Activated CD4-positive, alpha-beta T cell treated with anti-CD3 and anti-CD28 coated beads, Interleukin-2, amount 50 U/mL, for 16 hours (primary cell): ENCODE data around the gene RIMS1.

ENCODE experiments used
- DNase-seq: peaks from one replicate; pipeline ENCODE4 v3.0.0-alpha.2; 2020

Gene RIMS1

DNA sequence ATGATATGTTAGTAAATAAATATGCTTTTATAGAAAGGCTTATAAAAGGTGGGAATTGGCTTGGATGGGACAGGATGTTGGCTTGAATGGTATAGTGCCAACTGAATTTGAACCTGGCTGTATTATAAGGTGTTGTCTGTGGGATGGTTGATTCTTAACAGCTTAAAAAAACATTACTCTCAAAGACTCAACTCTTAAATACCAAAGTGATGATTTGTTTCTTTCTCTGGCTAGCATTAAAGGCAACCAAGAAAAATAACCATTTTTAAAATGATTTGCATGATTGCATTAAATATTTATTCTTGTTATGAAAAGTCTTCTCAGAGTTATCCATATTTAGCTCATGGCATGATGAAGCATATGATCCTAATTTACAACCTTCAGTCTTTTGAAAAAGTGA lies 216.2 kb downstream of the RIMS1 start:
- DNase-seq: no peak

GRCh38 chr6:72111611-72112010 lies 225.3 kb downstream of the RIMS1 start:
- no peak for DNase-seq

DNA sequence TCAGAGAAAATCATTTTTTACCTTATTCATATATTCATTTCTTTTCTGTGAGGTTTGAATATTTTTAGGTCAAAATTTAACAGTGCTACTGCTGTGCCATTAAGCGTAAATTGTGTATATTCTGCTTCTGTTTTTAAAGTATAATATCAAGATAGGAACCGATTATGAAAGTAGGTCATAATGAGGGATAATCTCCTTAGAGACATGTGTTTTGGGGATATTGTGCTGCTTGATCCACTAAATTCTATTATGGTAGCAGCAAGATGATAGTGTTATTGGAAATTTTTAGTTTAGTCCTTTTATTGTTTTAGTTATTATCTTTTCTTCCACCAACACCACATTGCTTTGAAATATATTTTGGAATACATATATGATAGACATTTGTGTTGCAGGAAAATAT lies 244.0 kb downstream of the RIMS1 start:
- no peak for DNase-seq

DNA sequence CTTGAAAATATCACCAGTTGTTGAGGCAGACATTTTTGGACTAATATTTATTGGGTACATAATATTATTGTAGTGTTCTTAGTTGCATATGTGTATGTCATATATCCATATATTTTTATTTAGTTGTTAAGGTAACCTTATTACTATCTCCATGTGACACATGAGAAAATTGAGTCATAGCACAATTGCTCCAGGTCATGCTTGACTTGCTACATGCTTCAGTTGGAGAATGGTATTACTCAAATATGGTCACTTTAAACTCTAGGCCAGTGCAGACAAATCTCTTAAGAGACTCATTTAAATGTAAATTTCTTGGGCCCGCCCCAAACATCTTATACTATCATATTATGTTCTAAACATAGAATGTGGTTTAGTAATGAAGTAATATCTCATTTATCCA lies 246.1 kb downstream of the RIMS1 start:
- no peak for DNase-seq

GRCh38 chr6:72132851-72133250 lies 246.5 kb downstream of the RIMS1 start:
- no peak for DNase-seq

GRCh38 chr6:72133324-72133723 lies 247.0 kb downstream of the RIMS1 start:
- DNase-seq: no peak

DNA sequence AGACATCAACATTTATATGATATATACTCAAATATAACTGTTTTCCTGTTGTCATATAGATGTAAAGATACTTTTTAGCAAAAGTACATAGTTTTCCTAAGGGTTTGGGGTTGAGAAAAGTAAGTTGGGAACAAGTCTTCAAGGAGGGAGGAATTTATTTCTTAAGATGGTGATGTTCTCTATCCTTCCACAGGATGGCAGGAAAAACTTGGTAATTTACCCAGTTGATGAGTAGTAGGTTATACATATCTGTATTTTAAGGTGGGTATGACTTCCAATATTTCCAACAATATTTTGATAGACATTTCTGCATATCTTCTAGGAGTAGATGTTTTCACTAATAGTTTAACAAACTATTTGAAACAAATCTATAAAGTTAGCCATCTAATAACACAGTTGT lies 254.4 kb downstream of the RIMS1 start:
- DNase-seq: no peak

GRCh38 chr6:72149715-72150114 lies 263.4 kb downstream of the RIMS1 start:
- no peak for DNase-seq

GRCh38 chr6:72151742-72152141 lies 265.4 kb downstream of the RIMS1 start:
- no peak for DNase-seq

GRCh38 chr6:72175916-72176315 lies 289.6 kb downstream of the RIMS1 start:
- DNase-seq: no peak

GRCh38 chr6:72182337-72183246 lies 296.2 kb downstream of the RIMS1 start:
- DNase-seq: peak; percentile 1

GRCh38 chr6:72203983-72204382 lies 317.6 kb downstream of the RIMS1 start:
- no peak for DNase-seq

DNA sequence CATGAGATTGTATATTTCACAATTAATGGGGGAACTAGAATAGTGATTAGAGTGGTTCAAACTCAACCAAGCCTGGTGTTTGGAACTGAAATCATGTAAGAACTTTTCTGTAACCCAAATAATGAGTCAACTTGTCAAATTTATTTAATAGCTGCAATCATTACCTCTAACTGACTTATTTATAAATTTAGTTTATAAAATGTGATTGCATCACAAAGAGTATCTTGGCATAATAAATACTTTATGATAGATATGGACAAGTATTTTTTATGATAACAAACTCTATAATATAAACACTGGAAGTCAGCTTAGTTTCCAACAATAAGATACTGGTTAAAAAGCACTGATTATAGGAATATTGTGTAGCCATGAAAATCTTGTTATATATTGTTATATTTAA lies 319.1 kb downstream of the RIMS1 start:
- DNase-seq: no peak

DNA sequence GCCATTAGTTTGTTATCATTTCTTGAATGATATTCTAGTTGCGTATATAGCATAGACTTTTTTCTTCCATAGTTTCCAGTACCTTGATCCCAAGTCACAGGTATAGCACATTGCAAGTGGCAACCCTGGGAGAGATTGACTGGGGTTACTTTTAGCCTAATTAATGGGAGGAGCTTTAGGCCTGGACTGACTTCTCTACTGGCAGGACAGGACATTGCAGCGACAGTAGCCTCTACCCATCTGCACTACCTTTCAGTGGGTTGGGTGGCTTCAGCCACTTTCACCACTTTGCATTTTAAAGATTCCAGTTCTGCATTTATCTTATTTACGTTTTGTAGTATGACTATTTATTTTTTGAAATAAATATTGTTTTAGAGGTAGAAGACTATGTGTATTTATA lies 320.3 kb downstream of the RIMS1 start:
- DNase-seq: no peak

- no peak for DNase-seq
Measured at GRCh38 chr6:72212686-72213085, 326.3 kb downstream of the RIMS1 start.

DNA sequence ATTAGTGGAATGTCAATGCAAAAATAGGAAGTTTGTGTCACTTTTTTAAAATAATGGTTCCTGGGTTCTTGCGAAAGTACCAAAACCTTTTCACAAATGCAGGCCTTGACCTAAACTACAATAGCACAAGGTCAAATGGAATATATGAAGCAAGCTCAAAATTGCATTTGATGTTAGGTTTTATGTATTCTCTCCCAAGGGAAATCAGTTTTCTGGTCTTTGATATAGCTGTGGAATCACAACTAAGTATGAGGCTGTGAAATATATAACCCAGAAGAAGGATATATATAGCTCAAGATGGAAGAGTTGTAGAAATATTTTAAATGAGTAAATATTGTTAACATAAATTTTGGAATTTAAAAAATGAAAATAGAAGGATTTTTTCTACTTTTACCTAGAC lies 327.3 kb downstream of the RIMS1 start:
- no peak for DNase-seq

GRCh38 chr6:72216222-72217068 lies 330.1 kb downstream of the RIMS1 start:
- no peak for DNase-seq

DNA sequence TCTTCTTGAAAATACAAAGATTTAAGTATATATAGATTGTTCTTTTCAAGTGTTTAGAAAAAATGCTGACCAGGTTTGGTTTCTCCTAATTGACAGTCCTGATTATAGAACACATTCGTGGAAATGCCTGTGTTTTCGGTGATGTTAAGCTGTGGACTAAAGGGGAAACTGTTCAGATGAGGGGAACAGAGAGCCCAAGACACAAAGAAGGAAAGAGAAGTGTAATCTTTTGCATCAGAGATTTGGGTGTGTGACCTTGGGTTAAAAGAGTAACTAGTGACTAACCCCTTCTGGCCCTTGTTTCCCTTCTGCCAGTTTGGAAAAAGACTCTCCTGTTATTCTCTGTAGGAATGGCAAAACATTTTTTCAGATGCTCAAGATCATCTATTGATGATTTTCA lies 331.3 kb downstream of the RIMS1 start:
- no peak for DNase-seq

- no peak for DNase-seq
Measured at GRCh38 chr6:72218125-72218524, 331.8 kb downstream of the RIMS1 start.

GRCh38 chr6:72219536-72219935 lies 333.2 kb downstream of the RIMS1 start:
- no peak for DNase-seq

GRCh38 chr6:72238021-72238420 lies 351.7 kb downstream of the RIMS1 start:
- DNase-seq: no peak

DNA sequence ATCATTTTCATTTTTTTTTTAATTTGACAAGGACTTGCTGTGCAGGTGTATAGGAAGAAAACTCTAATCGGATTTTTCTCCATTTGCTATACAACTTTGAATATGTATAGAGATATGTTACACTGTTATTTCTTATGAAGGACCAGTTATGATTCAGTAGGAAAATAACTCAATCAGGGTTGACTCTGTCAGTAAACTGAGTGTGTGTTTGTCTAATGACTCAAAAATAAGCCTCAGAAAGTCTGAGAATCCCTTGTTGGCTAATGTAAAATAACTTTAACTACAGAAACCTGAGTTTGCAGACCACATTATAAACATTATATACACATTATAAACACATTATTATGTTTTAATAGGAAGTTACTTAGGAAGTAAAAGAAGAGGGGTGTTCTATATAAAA lies 352.6 kb downstream of the RIMS1 start:
- no peak for DNase-seq

DNA sequence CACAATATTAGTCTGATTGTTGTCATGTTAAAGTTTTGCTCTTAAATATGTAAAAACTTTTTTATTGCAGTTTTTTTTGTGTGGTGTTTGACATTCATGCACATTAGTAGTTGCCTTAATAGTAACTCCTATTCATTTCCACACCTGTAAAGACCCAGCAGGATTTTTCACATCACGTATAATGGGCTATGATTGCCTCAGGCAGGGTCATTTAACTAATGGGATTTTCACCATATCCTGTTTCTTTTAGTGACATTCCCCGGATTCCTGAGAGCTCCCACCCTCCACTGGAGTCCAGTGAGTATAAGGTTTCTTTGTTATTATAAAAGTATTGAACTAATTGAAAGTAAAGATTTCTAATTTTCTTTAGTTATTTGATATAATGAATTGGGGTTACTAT lies 359.2 kb downstream of the RIMS1 start:
- no peak for DNase-seq

- no peak for DNase-seq
Measured at GRCh38 chr6:72246926-72247325, 360.6 kb downstream of the RIMS1 start.
